BE2C (cell line): ENCODE results near the gene POT1.
A peak's percentile ranks its signal among the peaks of the same experiment; 100 is the strongest.

ENCODE experiments used
- DNase-seq: peaks from one replicate; pipeline ENCODE4 v3.0.0-alpha.2; 2020
- H3K27me3 ChIP-seq: fragments of 250-450 bp; sonication (Bioruptor Pico); 2 replicates; pipeline ENCODE4 v1.5.1; 2020; ENCODE audit warnings: mild to moderate bottlenecking
- H3K36me3 ChIP-seq: fragments of 250-450 bp; sonication (Bioruptor Pico); 2 replicates; pipeline ENCODE4 v1.5.1; 2020; ENCODE audit warnings: mild to moderate bottlenecking
- H3K4me1 ChIP-seq: fragments of 250-450 bp; sonication (Bioruptor Pico); 2 replicates; pipeline ENCODE4 v1.5.1; 2020
- H3K4me3 ChIP-seq: 2 replicates; pipeline ENCODE4 v1.5.1; 2011; ENCODE audit warnings: low read depth, low read length
- H3K9me3 ChIP-seq: fragments of 250-450 bp; sonication (Bioruptor Pico); 2 replicates; pipeline ENCODE4 v1.5.1; 2020
- TF ChIP-seq, protein P1 (sequence below): IDR thresholded peaks from 2 replicates; pipeline ENCODE4 v1.5.1; 2012; ENCODE audit warnings: mild to moderate bottlenecking, low read depth, low read length

Gene POT1

DNA sequence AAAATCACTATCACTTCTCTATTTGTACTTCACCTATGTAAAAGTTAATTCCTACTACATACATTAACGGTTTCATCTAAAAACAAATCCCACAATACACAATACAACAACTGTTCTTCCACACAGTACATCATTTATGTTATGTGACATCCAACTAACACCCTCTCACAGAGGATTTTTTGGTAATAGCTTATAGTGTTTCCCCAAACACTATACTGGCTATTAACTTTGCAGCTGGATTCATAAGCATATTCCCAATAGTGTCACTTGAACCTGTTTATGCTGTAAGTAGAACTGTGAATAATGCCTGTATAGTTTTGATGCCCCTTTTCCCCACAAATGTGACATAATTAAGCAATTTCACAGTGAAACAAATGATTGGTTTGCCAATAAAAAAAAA lies 49.9 kb downstream of the POT1 start:
- Histone ChIP-seq H3K4me1 (no peaks in the 10 kb centered on the region), H3K9me3 (no peaks in the 10 kb centered on the region), H3K4me3 (no peak overlapping the region), H3K36me3 (no peaks in the 10 kb centered on the region), H3K27me3 (no peaks in the 10 kb centered on the region)
- TF ChIP-seq, protein P1, sequence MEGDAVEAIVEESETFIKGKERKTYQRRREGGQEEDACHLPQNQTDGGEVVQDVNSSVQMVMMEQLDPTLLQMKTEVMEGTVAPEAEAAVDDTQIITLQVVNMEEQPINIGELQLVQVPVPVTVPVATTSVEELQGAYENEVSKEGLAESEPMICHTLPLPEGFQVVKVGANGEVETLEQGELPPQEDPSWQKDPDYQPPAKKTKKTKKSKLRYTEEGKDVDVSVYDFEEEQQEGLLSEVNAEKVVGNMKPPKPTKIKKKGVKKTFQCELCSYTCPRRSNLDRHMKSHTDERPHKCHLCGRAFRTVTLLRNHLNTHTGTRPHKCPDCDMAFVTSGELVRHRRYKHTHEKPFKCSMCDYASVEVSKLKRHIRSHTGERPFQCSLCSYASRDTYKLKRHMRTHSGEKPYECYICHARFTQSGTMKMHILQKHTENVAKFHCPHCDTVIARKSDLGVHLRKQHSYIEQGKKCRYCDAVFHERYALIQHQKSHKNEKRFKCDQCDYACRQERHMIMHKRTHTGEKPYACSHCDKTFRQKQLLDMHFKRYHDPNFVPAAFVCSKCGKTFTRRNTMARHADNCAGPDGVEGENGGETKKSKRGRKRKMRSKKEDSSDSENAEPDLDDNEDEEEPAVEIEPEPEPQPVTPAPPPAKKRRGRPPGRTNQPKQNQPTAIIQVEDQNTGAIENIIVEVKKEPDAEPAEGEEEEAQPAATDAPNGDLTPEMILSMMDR = no peak
- DNase-seq = no peak

DNA sequence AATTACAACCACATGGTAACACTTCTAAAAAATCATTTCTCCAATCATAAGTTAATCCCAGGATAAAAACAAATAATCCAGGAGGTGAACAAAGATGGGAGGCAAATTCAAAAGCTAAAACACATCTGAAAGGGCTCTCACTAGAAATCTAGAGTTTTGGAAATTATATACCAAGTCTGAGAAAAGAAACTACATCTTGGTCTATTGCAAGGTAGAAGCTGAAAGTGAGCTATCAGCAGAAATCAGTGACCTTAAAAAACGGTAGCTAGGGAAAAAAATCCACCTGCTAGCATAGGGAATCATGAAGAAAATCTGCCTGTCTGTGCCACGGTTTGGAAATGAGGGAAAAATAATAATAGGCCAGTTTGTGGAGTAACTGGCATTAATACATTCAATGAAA lies 50.5 kb downstream of the POT1 start:
- no peak for DNase-seq
- TF ChIP-seq, protein P1 = no peak
- Histone ChIP-seq H3K4me1 (no peaks in the 10 kb centered on the region), H3K27me3 (no peaks in the 10 kb centered on the region), H3K9me3 (no peaks in the 10 kb centered on the region), H3K36me3 (no peaks in the 10 kb centered on the region), H3K4me3 (no peak overlapping the region)

DNA sequence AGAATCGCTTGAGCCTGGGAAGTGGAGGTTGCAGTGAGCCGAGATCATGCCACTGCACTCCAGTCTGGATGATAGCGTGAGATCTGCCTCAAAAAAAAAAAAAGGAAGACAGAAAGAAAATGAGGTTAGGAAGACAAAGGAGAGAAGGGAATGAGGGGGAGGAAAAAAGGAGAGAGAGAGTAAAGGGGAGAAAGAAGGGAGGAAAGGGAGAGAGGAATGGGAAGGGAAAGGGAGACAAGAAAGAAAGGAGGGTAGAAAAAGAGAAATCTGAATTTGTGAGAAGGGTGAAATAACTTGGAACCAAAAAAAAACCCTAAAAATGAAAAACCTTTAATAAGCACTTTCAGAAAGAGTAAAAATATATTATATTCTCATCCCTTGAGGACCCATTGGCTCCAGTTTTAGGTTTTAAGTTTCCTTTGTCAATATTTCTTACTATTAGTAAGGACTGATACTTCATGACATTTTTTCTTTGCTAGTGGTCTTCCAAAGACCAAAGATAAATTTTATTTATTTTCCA lies 54.9 kb downstream of the POT1 start:
- no peaks in the 10 kb centered on the region for H3K9me3 ChIP-seq
- no peaks in the 10 kb centered on the region for H3K4me1 ChIP-seq
- no peak overlapping the region for H3K4me3 ChIP-seq
- no peaks in the 10 kb centered on the region for H3K36me3 ChIP-seq
- TF ChIP-seq, protein P1 = no peak
- no peaks in the 10 kb centered on the region for H3K27me3 ChIP-seq
- no peak for DNase-seq

DNA sequence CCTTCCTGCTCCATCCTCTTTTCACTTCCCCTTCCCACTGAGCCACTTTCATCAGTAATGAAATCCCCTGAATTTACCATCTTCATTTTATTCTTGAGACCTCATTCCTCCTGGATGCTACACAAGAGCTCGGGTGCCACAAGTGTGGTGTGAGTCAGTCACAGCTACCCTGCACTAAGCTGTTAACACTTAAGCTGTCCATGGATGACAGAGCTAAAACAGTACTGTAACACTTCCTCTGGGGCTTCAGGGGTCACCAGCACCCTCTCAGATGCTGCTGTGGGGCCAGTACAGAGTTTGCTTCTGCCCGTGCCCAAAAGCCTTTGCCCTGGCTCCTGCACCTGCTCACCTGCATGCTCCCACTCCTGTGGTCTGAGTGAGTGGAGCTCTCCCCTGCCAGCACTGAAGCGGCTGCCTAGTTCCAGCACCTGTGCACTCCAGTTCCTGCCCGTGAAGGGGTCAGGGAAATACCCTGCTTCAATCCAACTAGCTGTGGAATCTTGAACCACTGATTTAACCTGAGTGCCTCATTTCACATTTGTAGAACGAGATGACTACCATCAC lies 71.9 kb downstream of the POT1 start:
- Histone ChIP-seq H3K4me3 (no peak overlapping the region), H3K36me3 (no peaks in the 10 kb centered on the region)
- TF ChIP-seq, protein P1 = no peak

DNA sequence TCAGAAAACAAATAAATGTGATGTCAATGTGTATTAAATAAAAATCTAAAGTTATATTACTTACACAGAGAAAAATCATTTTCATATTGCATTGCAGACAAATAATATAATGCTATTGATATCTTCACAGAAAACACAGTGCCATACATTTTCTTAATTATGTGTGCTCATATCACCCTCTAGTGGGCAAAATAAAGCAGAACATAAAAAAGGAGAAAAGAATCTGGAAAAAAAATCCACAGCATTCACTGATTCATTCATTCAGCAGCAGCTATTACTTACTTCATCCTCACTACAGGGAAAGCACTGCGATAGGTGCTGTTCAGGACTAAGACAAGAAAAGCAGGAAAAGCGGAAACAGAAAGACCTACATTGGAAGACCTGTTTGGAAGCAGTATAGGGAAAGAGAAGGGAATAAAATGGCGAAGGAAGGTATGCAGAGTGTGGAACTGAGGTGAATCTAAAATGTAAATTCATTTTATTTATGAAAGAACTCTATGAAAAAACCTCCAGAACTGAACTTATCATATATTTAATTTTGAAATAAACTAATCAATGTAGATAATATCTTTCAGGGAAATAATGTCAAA lies 73.2 kb downstream of the POT1 start:
- Histone ChIP-seq H3K36me3 (no peaks in the 10 kb centered on the region), H3K4me3 (no peak overlapping the region), H3K27me3 (no peaks in the 10 kb centered on the region), H3K9me3 (no peaks in the 10 kb centered on the region), H3K4me1 (peaks cover 4% of the 10 kb centered on the region; the same call in 1 of the 2 replicates)
- TF ChIP-seq, protein P1 = peak; percentile 66
- DNase-seq = no peak

More for the DNA sequence above, 71.9 kb downstream of the POT1 start:
- Histone ChIP-seq H3K4me1 (peaks cover 4% of the 10 kb centered on the region; the same call in 1 of the 2 replicates), H3K27me3 (no peaks in the 10 kb centered on the region), H3K9me3 (no peaks in the 10 kb centered on the region)
- no peak for DNase-seq

DNA sequence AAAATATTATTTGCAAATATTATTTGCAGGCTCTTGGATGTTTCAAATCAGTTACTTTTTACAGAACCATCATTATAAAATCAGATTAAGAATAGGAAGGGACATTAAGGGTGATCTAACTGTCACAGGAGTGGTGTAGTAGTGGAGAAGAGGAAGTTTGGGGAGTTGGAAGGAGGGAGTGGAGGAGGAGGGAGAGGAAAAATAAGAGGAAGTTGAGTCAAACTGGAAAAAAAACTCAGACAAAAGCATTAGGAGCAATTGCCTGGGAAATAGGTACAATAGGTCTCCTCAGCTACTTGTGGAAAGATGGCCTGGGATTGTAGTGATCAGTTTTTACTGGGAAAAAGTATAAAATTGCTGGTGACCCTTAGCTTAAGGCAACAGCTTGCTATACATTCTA lies 86.3 kb downstream of the POT1 start:
- no peaks in the 10 kb centered on the region for H3K27me3 ChIP-seq
- no peaks in the 10 kb centered on the region for H3K9me3 ChIP-seq
- H3K4me1 ChIP-seq = no peaks in the 10 kb centered on the region
- H3K4me3 ChIP-seq = no peak overlapping the region
- TF ChIP-seq, protein P1 = no peak
- DNase-seq = no peak
- H3K36me3 ChIP-seq = peaks cover 9% of the 10 kb centered on the region; the same call in 1 of the 2 replicates
